HG03457 (cell line): ENCODE data around the gene AK2.
"Not testable (repeated sequence)": the region's sequence is repeated elsewhere in the genome, so short reads cannot be mapped to it uniquely, and the experiment has no call there.

Source experiments
- ATAC-seq: cut with Tn5 transposase; IDR thresholded peaks from one replicate; pipeline ENCODE4 v1.9.1; 2021; ENCODE audit warnings: moderate number of reproducible peaks; ENCODE audit not compliant: unreplicated experiment

Gene AK2

DNA sequence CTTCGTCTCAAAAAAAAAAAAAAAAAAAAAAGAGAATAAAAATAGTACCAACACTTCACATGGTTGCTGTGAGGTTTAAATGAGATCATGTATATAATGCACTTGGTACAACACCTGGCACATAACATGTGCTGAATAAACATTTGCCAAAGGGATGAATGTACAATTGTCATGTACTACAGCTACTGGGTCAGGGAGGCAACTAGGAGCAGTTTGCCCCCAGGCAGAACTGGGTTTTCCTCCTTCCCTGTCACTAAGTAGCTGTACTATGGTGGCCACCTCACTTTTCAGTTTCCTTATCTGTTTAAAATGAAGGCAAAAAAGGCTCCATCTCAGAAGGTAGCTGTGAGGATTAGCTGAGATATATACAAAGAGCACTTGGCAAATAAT lies 11.5 kb downstream of the AK2 start:
- no peak for ATAC-seq

DNA sequence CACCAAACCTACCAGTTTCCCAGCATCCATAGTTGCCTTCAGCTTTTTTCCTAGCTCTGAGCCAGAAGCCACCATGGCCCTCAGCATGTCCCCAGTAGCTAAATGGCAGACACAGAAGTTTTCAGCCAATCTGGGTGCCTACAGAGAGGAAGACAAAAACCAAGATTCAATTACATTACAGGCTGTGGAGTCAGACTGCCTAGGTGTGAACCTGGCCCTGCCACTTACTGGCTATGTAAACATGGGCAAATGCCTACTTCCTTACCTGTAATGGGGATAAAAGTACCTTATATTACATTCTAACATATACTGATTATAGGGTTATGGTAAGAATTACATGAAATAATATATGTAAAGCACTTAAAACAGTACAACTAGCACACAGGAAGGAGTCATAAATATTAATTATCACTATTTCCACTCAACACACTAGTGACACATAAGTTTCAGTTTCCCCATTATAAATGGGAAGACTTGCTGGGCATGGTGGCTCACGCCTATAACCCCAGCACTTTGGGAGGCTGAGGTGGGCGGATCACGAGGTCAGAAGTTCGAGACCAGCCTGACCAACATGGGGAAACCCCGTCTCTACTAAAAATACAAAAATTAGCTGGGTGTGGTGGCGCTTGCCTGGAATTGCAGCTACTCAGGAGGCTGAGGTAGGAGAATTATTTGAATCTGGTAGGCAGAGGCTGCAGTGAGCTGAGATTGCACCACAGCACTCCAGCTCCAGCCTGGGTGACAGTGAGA lies 12.1 kb downstream of the AK2 start:
- not testable (repeated sequence) for ATAC-seq

DNA sequence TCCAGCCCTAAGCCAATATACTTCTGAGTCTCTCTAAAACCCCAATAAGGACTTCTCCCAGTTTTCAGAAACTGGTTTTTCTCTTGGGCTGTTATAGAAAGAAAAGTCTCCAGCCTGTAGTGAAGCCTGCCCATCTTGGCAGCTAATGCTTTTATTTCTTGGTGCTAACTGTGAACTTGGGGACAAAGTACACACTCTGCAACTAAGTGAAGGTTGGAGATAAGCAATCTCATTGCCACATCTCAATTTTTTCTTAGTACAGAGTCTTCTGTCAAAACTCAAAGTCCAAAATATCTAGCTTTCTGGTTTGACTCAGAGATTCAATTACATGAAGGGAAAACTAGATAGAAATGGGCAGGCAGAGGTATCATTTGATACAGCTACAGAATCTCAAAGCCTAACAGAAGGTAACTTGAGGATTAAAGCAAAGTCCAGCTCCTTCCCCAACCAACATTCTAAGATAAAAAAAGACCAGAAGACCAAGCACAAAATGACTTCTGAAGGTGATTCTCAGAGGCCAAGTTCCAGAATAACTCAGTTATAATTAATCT lies 14.0 kb downstream of the AK2 start:
- no peak for ATAC-seq

DNA sequence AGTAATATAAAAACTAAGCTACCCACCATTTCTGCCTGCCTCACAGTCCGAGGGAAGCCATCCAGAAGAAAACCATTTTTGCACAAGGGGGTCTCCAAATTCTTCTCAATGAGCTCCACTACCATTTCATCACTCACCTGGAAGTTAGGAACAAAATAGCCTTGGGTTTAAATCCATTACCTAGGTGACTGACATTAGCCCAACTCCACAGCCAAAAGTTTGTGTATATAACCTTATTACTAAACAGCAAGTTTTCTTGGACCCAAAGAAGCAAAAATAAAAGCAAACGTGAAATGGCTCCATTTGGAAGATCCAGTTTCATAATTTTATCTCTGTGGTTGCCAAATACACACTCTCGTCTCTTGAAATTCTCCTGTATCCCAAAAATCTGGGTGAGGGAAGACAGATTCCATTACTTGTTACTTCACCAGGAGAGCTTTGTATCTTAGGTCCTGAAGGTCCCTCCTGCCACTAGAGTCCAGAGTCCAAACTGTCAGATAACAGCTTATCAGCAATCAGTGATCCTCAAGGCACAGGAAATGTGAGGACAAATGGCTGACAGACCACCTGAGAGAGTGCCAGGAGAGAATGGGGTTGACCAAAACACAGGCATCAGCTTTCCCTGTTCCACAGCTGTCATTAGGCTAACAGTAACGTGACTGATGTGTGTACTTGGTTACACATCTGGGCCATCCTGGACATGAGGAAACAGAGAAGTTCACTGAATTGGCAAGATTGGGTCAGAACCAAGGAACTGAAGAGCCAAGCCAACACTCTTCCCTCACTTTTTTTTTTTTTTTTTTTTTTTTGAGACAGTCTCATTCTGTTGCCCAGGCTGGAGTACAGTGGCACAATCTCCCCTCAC lies 14.9 kb downstream of the AK2 start:
- ATAC-seq, result no peak

DNA sequence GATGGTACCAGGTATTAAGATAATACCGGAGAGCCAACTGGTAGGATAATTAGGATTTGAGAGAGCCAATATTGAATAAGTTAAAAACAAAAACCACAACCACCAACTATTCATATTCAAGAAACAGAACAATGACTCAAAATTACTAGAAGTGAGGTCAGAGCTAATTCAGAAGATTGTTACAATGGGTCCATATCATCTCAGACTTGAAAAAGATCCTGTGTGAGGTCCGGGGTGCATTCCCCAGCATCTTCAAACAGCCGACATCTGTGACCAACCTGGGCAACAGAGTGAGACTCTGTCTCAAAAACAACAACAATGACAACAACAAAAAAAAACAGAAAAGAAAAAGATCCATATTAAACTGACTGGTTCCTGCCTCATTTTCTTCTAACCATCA lies 18.6 kb downstream of the AK2 start:
- no peak for ATAC-seq

DNA sequence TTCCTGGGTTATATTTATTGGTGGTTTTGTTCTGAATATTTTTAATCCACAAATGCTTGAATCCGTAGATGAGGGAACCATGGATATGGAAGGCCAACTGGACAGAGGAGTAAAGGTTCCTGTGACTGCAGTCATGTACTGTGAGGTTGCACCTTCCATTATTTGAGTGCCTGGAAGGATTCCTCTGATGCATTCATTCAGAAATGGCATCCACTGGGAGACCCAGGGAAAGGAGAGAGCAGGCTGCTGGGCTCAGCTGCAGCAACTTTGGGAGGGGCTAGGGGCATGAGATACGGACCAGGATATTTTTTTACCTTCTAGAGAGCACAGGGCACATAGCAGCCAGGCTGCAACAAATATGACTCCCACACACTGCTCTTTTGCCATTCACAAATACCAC lies 19.5 kb downstream of the AK2 start:
- ATAC-seq, result no peak

DNA sequence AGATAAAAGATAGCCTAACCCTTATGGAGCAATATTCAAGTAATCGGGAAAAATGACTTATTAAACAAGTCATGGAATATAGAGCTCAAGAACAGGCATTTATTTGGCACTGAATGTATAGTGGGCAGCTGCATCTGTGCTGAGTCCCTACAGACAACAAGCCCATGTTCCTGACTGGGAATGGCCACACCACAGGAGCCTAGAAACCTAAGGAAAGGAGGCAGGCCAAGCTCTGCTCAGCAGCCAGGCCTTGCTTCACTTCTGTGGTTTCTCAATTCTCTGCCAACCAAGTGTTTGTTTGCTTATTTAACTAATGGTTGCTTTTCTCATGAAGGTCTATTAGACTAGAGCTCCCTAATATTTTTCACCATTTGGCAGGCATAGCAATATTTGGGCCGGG lies 21.5 kb downstream of the AK2 start:
- no peak for ATAC-seq

DNA sequence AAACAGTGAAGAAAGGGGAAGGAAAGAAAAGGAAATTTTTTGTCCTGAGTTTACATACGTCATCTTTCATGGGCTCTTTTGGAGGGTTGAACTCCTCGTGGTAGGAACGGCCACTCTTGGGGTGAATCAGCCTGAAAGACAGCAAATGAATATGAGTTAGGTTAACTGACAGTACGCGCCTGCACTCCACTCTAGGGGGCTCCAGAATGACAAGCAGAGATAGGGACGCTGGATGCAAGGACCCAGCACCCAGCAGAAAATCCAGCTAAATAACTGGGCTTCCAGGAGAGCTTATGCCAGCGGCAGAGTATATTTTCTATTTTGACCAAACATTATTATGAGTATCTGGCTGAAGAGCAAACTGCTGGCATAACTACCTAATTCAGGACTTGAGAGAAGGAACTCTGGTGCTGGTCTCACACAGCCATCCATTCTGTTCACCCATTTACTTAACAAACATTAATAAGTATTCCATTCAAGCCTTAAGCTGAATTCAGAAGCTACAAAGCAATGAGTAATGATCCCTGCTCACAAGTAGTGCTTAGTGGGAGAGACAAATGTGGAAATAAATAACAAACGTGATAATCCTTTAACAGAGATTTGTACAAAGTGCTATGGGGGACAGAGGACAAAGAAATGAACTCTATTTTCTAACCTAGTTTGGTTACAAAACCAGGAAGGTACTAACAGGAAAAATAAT lies 22.1 kb downstream of the AK2 start:
- no peak for ATAC-seq

DNA sequence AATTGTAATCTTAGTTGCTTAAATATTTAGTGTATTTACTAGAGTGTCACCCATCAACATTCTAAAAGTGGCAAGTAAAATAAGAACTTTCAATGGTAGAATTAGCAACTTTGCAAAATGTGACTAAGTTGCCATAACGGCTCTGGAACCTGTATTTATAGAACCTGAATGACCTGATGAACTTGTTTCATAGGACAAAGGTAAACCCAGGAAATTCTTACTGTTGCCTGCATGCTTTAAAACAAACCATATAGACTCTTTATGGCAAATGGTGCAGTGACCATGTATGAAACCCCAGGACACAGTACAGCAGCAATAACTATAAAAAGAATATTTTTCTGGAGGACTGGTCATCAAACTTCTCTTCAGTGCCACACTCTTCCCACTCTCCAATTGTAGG lies 22.9 kb downstream of the AK2 start:
- no peak for ATAC-seq

DNA sequence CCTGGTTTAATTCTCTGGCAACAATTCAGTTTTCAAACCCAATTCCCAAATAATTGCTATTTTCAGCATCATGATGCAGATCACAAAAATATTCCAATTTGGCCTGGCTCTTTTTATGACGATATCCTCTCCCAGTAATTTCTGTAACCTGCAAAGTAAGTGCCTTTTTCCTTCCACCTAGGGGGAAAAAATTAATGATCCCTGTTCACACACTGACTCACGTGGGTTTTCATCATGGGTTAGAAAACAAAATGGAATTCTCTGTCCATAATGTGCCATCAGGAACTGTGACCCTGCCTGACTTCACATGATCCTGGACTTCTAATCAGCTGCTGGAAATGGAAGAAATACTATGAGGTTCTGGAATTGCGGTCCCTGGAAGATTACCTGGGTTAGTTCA lies 24.5 kb downstream of the AK2 start:
- no peak for ATAC-seq

DNA sequence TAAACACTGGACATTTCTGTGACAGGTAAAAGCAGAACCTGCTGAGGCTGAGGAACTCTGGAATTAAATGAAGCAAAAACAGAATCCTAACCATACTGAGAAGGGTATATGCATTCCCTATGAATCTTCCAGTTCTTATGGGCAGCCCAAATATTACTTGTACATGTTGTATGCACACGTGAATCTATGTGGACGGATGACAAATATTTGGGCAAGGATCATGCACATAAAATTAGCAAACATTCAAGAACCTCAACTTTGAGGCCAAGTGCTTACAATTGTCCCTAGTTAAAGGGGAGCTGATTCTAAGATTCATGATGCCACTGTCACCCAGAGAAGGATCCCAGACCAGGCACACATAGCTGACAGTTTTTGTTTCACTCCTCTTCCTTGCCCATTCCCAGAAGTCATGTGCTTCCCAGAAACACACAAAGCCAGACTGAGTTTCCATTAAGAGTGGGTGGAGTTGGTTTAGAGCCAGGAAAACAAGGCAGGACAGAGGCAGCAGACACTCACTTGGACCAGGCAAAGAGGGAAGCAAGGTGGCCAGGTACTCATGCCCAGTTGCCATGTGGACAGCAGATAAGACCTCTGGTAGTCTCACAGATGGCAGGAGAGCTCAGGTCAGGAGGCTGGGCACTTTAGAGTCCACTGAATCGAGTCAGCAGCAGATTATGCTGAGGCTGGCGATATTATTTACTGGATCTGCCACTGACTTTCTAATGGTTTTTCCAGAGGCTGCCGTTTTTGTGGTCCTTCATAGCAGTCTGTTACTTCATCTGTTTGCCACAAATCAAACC lies 25.6 kb downstream of the AK2 start:
- no peak for ATAC-seq

DNA sequence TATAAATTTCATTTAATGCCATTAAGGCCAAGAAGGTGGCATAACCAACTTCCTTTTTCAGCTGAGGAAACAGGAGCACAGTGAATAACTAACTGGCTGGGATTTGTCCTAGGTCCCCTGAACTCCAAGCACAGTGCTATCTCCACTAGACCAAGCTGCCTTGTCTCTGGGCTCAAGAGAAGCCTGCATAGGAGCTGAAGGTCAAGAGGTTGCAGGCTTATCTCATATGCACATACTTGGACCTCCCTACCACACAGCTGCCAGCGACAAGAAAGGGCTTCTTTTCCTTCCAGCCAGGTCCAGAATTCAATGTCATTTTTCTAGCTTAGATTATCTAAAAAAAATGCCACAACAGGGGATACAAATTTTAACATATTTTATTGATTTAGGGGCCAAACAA lies 27.1 kb downstream of the AK2 start:
- ATAC-seq, result no peak

DNA sequence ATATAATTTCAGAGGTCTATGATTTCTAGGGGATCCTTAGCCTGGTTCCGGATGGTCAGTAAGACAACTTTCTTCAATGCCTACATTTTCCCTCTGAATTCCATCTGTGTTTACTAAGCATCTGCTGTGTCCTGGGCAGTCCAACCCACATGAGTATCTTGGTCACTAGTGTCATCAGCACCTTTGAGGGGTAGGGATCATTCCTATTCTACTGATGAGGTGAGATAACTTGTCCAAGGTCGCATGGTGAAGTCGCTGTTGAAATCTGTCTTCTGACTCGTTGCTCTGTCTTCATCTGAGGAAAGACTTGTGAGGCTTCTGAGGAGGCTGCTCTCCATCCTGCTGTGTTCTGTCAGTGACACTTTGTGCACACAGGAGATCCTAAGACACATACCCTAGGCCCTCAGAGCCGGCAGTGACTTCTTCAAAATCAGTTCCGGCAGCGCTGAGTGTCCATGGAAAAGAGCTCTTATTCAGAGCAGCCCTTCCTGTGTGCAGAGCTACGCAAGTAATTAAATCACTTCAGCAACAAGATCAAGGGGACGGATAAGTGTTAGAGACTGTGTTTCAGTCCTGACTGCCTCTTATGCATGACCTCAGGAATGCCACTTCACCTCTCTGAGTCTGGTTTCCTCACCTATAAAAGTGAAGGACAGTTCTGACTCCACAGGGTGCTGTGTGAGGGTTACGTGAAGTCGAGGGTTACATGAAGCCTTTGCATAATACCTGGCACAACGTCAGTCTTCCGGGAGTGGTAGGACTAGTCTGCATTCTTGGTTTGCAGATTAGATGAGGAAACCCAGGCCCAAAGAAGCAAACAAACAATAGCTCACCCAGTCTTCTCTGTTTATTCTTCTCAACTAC lies 28.4 kb downstream of the AK2 start:
- ATAC-seq, result no peak

DNA sequence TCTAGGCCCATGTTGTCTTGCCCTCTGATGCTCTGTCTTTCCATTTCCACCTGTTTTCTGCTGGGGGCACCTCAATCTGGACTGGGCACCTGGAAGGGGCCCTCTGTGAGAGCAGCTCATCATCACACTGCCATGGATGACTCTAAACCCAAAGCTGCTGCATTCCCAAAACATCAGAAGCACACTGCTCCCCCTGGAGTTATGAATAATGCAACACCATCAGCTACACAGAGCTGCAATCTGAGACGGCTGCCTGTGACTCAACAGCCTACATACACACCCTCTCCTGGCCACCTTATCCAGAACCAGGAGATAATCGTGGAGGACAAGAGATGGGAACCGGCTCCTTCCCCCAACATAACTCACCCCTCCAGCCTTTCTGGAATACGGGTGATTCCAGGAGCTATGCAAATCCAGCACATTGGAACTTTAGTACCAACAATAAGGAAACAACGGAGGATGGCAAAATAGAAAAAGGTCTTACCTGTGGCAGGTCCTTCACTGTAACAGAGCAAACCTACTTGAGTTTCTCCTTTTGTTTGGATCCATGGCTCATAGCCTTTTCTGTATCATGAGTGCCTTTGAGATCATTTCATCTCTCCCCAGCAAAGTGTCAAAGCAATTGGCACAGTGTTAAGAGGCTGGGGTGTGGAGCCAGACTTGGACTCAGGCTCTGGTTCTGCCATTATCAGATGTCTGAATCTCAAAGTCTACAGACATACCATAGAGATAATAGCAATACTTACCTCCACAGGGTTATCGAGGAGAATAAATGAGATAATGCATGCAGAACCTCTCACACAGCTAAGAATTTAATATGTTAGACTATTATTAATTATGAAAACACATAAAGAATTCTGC lies 29.3 kb downstream of the AK2 start:
- no peak for ATAC-seq

DNA sequence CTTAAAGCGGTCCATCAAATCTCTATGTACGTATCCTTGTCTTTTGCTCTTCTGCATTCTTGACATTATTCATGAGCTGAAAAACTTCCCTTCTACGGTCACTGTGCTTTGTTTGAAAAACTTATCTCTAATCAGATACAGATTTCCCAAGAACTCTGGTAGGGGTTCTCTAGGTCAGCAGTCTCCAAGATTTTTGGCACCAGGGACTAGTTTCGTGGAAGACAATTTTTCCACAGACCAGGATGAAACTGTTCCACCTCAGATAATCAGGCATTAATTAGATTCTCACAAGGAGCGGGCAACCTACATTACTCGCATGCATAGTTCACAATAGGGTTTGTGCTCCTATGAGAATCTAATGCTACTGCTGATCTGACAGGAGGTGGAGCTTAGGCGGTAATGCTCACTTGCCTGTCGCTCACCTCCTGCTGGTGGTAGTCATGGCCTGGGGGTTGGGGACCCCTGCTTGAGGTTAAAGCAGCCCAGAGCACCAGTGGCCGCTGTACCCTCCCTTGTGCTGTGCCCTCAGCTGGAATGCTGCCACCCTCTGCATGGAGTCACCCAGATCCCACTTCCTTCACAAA lies 30.8 kb downstream of the AK2 start:
- no peak for ATAC-seq

DNA sequence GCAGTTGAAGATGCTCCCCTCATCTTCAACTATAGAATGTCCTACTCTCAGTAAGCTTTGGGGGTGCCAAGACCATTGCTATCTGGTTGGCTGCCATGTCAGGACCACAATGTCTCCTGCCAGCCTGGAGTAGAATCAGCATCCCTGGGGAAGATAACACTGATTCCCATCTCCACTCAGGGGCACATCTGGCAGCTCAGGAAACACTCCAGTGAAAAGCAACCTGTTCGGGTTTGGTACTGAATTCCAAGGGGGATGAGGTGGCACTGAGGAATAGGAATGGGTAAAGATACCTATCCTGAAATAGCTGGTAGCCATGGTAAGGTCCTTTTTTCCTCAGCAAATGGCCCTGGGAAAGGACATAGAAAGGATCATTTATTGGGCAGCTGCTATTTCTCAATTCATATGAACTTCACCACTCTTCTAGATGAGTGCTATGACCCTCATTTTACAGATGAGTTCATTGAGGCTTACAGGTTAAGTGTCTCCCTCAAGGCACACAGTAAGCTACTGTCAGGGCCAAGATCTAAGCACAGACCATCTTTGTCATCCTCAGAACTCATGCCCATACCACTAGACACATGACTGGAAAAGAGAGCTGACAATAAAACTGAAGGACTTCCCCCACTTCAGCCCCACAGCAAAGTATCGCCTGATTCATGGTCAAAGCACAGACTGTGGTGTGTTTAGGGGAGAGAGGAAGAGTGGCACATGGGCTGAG lies 31.4 kb downstream of the AK2 start:
- no peak for ATAC-seq

DNA sequence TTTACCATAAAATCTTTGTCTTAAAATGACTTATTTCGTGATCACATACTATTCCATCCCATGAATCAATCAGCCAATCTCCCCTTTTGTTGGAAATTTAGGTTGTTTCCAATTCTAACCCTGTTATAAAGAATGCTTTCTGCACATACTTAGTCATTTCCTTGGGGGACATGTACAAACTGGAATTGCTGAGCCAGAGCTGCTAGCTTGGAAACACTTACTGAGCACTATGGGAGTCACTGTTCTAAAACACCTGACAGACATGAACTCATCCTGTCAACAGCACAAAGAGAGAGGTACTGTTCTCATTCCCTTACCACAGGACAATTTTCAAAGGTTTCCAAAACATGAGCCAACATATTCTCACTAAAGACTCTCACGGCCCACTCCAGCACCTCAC lies 32.1 kb downstream of the AK2 start:
- ATAC-seq, result no peak

DNA sequence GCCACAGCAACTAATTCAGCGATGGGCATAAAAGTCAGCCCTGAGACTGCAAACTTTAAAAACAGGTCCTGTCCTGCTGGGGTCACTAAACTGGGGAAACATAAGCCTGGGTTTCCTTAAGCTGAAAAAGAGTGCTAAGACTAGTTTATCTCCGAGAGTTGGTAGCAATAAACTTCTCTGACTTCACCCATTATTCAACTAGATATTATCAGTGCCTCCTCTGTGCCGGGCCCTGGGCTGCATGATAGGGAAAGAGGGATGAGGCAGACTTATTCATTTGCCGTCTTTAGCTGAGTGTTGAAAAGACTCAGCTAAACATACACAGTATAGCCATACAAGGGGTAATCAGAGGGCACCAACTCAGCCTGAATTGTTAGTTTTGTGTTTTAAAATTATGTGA lies 33.0 kb downstream of the AK2 start:
- ATAC-seq, result no peak
